Activated T-cell treated with anti-CD3 and anti-CD28 coated beads for 1 hour (primary cell): ENCODE measurements around the gene PDE4D.
"Not testable (repeated sequence)": the region's sequence is repeated elsewhere in the genome, so short reads cannot be mapped to it uniquely, and the experiment has no call there.

Source experiments
- DNase-seq: peaks from one replicate; pipeline ENCODE4 v3.0.0-alpha.2; 2020; ENCODE audit warnings: low read depth

Gene PDE4D

DNA sequence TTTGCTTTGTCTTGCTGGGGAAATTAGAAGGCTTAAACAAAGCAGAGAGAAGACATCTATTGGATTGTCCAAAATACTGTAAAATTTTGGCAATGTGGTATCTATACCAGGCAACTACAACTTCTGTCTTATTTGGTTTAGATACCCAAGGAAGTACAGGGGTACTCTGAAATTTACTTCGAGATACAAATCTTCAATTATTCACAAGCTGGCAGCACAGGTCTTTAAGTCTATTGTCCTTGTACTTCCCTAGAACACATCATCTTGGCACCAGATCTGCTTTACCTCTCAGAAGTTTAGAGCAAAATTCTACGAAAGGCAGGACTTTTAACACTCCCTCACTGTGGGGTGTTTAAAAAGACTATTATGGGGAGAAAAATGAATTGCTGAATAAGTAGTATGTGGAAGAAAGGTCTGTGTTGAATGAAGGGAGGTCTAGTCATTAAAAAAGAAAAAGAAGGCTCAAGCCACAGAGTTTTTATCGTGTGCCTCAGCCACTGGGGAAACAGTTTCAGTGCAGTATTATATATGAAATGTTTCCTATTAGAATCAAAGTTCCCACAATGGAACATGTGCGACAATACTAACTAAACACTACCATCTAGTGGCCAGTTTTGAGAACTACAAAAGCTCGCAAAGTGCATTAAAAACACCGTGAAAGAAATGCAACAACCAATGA lies 93.7 kb downstream of the PDE4D start:
- DNase-seq: no peak

DNA sequence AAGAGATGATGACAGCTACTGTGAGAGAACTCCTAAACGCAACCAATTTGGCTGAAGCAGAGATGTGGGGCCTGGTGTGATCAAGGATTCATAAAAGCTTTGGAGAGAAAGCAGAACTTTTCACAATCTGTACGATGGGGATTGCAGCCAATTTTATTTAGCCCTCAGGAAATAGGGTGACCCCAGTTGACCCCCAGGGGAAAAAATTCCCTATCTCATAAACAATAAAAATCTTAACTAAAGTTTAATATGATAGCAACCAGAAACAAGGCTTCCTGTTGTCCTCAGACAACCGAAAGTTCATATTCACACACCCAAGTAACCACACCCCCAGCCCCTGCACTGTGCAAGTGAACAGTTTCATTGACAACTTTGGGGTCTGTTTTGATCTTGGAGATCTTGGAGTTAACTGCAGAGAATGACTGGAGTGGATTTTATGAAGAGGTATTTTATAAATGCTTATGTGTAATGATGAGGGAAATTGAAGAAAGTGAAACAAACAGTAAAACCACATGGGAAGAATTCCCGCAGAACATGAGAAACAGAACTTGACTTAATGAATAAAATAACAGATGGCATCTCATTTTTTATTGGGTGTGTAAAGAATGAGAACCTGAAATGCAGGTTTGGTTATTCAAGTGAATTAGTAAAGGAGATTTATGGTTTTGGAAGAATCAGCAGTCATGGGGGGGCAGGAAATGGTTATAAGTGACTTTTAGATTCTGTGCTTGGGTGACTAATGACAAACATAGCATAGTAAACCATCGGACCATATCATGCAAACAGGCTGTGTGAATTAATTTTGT lies 94.5 kb downstream of the PDE4D start:
- no peak for DNase-seq

DNA sequence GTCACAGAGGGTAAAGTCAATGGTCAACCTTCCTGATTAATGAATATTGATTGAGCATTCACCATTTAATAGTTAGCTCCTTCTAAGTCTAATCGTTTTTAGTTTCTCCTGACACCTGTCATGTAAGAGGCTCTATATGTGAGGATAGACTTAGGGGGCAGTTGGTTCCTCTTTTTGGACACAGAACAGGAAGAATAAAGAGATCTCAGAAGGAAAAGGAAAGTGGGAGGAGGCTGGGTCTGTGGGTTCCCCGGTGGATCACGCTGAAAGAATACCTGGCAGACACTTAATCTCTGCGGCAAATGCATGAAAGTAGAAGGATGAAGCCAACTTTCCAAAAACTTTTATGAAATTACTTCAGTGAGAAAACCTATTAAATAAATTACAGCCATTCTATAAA lies 98.4 kb downstream of the PDE4D start:
- no peak for DNase-seq

DNA sequence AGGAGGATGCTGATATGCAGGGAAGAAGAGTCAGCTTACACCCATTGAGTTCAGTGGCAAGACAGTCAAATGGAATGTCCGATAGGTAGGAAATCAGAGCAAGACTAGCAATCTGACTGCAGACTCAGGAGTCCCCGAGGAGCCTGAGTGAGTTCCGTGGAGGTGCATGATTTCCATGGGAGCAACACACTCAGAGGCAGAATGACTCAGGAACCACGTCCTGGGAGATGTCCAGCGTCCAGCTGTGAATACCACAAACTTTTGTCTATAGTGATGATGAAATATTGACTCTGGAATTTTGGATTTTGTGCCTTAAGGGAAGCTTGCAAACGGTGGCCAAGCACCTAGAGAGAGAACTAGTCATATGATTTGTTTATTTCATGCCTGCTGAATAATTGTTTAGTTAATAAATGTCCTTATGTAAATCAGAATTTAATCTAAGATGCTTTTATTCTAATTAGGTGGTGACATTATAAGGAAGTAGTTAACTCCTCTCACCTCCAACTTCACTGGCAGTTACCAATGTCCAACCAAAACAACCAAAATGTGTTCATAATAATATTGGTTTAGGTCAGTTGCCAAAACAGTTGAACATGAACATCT lies 100.4 kb downstream of the PDE4D start:
- DNase-seq: no peak

DNA sequence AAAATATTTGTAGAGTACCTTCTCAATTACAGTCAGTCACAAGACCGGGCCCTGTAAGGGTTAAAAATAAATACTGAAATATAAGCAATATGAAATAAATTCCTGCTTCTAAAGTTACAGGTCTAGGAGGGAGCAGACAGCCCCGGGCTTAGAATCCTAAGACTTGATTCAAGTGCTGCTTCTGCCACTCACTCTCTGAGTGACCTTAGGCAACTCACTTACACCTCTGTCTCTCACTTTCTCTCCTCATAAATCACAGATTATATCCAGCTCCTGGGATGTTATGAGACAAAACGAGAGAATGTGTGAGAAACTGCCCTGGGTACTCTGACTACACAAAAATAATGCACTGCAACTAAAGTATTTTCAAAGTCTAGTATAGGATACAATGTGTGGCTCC lies 101.9 kb downstream of the PDE4D start:
- DNase-seq: no peak

DNA sequence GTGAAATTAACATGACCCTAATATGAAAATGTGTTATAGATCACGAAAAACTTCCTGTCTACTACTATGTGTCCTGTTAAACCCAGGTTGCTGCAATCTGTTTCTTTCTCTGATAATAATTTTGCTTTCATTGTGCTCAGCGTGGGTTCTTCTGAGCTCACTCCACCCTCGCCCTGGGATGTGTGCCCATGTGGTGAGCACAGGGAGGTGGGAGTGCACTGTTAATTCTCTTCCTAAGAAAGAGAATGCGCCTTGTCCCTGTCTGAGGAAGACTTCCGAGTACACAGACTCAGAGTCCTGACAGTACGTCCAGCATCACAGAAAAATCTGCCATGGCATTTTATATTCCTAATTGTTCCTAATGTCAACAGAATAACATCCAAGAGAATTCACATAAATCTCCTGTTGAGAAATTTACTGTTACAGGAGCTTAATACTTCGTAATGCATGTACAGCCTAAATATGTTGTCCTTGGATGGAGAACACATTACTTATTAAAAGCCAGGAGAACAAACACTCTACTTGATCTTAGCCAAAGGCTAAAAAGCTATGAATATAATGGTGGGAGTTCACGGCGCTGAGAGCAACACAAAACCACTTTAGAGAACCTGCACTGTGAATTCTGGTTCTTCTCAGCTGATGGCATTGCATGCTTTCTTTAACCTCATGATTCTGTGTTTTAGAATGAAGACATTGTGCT lies 102.6 kb downstream of the PDE4D start:
- no peak for DNase-seq

DNA sequence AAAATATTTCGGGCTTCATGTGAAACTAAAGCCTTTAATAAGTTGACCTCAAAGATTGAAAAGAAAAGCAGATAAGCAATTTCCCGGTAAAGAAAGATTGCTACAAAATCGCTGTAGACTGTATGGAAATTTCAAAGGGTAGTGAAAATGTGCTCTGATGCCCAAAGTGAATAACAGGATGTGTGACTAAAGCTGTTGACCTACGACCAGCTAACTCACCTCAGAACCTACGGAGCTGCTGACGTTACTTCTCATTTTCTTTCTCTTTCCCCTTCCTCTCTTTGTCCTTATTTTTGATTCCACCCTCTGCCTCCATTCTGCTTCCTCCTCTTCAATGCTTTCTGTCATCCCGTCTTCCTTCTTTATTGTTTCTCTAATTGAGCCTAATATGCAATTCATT lies 103.2 kb downstream of the PDE4D start:
- DNase-seq: no peak

DNA sequence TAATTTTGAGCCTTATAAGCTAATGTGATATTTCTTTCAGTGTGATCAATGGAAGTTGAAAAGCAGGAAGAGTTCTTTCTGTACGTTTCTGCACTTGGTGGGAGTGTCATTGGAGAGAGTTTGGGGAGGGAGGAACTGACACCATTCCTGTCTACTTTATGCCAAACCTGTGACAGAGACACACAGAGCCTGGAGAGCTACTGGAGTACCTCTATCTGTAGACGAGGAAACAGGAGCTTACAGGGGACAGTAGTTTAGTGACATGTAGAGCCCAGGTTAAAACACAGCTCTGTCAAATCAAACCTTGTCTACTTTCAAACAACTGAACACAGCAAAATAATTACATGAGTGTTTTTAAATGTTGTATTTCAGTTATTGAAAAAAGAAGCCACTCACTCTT lies 103.6 kb downstream of the PDE4D start:
- no peak for DNase-seq

DNA sequence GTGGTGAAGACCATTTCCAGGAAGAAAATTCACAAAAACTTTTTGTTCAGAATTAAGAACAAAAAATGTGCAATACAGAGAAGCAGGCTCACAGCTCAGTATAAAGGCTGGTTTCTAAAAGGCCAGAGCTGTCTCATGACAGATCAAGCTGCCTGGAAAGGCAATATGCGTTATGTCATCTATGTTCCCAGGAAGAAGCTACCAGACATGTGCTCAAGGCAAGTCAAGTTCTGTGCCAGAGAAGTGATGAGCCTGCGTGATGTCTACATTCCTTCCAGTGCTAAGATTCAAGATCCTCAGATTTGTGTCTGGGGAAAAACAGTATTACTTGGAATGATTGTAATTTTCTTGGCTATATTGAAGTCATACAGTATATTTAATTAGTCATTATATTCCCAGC lies 104.3 kb downstream of the PDE4D start:
- no peak for DNase-seq

DNA sequence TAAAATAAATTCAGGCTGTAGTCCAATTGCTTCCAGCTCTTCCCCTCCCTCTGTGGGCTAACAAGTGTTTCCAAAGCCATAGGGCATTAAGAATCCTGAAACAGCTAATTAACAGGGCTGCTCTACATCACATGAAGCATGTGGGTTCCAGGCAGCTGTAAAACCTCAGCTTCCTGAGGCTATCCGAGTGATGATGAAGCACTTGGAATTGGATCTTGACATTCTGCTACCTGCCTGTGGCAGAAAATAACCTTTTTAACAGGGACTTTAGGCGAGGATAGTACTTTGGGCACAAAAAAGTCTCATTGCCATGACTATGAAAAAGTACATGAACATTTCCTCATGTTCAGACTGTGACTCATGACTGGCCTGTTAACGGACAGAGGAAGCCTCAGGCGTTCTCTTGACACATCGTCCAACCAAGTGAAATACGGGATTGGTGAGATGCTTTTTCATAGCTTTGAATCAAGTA lies 107.2 kb downstream of the PDE4D start:
- no peak for DNase-seq

DNA sequence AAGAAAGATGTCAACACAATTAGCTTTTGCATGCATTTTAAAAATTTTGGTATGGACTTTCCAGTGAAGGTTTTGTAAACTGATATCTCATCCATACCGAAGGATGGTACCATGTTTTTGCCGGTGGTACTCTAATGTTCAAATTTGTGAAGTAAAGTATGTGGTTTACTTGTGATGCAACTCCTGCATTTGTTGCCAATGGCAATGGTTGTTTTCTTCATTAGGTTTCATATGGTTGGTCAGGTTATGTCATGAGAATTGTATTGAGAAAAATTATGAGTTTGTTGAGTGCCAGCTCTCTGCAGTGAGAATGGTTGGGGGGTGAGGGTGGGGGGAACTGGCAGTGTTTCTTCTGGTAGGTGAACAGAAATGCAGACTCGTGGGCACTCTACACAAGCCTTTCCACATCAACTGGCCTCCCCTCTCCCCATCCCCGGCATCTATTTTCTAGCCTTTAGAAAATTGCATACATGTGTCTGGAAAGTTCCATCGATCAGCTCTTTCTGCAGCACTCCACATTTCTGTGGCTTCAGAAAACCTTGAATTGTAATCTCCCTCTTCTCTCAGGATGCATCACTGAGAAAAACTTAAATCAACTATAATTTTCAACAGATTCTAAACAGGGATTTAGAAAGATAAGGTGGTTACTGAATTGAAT lies 107.7 kb downstream of the PDE4D start:
- DNase-seq: no peak

DNA sequence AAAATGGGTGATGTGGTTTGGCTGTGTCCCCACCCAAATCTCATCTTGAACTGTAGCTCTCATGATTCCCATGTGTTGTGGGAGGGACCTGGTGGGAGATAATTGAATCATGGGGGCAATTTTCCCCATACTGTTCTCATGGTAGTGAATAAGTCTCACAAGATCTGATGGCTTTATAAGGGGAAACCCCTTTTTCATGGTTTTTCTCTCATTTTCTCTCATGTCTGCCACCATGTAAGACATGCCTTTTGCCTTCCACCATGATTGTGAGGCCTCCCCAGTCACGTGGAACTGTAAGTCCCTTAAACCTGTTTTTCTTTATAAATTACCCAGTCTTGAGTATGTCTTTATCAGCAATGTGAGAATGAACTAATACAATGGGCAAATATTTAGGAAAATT lies 108.8 kb downstream of the PDE4D start:
- DNase-seq: not testable (repeated sequence)

DNA sequence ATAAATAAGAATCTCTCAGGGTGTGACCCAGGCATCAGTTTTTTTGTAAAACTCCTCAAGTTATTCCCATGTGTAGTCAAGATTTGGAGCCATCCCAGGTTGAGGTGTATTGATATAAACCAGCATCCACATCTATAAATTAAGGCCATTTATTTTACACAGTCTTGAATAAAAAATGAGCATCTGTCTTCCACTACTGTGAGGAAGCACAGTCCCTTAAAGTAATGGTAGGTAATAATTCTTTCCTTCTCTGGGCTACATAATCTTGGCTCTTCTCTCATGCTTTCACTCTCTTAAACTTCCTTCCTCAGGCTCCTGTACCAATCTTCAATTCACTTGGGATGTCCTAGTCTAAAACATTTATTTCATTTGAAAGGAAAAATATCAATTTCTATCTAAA lies 110.3 kb downstream of the PDE4D start:
- DNase-seq: no peak

DNA sequence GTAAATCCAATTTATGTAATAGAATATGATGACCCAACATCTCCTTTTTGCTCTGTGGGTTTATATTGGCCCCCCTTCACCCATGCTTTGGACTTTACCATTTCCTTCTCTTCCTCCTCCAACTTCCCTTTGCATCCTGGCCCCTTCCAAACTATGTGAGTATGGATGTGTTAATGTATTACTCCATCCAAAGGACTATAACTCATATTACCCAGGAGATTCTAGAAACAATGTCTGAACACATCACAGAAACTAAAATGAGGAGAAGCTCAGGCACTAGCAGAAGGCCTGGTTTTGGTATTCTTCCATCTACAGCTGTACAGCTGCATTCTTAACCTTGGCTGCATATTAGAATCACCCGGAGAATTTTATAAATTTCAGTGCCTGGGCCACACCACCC lies 110.7 kb downstream of the PDE4D start:
- DNase-seq: no peak

DNA sequence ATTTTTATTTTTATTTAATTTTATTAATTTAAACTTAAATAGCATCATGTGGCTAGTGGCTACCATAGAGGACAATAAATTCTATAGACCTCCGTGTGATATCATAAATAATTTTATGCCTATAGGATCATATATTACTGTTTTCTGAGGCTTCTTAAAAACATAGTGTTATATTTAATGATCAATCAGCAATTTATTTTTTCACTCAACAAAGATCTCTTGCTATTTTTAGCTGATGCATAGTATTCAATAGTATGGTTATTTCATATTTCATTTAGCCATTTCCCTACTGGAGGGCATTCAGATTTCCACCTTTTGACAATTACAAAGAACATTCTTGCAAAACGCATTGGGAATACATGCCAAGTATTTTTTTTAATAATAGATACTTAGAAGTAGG lies 114.1 kb downstream of the PDE4D start:
- DNase-seq: no peak

DNA sequence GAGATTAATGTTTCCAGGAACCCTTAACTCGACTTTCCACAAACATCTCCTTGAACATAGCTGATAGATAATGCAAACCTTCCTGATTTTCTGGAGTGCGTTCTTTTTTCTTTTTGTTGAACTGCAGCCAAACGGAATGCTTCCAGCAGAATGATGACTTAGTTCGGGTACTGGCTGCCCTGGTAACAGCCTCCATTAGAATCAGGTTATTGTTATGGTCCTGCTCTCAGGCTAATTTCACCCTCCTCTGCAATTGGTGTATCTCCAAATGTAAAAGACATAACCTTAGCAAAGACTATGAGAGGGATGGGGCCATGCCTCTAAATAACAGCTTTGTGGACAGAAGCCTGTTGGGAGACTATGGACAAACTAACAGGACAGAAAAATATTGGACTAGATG lies 116.5 kb downstream of the PDE4D start:
- no peak for DNase-seq

DNA sequence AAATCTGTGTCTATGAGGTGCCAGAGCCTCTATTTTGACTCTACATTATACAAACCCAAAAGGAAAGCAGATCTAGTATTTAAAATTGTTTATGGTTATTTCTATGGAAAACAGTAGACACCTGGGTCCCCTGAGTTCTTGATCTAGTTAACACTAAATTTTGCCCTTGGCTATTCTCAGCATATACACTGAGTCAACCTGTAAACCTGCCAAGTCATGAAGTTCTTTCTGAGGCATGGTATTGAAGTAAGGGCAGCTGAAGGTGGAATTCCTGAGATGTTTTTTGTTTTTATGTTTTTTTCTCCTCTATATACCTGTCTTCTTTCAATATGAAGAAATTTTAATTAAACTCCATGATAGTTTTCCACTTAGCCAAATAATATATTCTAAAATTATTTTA lies 120.2 kb downstream of the PDE4D start:
- DNase-seq: no peak

DNA sequence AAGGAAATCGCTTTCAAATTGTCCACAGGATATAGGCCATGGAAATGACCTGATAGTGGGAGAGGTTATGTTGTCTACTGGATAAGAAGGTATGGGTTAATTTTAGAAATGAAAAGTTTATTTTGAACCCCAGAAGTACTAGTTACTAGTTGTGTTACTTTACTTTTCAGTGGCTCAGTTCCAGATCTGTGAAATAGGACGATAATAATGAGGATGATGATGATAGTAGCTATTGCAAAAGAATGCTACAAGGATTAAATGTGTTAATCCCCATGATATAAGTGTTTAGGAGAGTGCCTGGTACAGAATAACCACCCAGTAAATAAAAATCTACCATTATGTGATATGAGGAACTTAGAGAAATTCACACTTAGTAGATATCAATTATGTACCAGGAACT lies 120.8 kb downstream of the PDE4D start:
- no peak for DNase-seq

DNA sequence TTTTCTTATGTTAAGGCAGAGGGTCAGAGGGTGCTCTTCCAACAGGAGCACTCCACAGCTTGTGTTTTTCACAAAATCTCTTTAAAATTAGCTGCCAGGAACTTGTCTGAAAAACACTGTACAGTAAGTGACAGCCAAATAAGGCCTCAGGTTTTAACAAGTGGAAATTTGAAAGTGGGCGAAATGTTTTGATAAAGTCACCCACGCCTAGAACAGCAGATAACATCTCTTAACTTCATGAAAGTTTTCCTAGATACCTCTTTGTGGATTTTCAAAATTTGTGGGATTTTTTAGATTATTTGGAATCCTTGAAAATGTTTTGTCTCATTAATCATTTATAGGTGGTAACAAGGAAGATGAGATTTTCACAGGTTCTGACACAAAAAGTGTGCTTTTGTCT lies 121.3 kb downstream of the PDE4D start:
- DNase-seq: no peak

DNA sequence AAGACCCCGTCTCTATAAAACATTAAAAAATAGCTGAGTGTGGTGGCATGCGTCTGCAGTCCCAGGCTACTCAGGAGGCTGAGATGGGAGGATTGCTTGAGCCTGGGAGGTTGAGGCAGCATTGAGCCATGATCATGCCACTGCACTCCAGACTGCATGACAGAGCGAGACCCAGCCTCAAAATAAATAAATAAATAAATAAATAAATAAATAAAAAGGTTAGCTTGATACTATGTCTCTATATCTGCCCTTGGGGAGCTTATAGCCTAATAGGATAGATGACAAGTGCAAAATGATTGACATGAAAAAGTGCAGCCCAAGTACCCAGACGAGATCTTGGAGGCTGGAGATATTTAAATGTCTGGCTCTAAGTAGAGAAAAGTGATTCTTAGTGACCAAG lies 122.6 kb downstream of the PDE4D start:
- no peak for DNase-seq

DNA sequence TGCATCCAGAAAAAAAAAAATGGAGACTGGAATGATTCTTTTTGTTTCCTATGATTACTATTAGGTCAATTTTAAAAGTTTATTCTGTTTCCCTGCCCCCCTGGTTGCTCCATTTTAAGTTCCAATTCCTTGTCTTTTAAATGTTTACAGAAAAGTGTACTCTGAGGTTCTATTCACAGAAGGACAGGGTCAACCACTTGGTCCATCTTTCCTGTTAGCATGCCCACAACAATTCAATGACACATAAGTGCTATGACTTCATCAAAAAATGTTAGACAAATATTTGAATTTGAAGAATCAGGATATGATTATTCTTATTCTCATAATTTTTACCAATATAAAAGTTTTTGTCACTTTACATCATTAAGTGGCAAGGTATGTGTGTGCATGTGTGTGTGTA lies 123.7 kb downstream of the PDE4D start:
- DNase-seq: no peak

DNA sequence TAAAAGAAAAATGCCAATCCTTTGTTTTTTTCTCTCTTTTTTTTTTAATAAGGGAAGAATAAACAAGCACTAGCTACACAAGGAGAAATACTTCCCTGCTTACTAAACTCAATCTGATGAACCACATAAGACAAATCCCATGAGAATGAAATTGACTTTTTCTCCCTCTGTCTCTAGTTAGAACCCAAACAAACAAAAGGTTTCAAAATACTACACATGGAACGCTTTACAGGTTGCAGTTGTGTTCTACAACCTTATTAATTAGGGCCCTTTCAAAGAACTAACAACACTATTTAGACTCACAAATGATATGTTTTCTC lies 124.5 kb downstream of the PDE4D start:
- DNase-seq: no peak
